ENCODE data around the gene GPR78.

Gene GPR78

DNA sequence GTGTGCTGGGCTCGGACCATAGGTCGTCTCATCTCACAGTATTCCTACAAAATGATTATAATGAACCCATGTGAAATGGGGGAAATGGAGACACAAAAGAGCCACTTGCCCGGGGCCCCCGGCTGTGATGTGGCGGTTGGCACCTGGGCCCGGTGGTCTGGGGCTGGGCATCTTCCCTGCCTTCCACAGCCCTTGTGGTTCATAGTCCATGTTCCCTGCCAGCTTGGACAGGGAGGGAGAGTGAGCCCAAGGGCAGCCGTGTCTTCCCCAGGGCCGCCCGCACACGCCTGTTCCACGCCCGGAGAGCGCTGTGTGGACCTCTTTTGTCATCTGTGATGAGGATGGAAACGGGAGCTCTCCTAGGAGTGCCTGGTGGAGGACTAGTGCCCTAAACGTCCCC is 17.6 kb downstream of the GPR78 start (continued):
- TF ChIP-seq, protein P1, sequence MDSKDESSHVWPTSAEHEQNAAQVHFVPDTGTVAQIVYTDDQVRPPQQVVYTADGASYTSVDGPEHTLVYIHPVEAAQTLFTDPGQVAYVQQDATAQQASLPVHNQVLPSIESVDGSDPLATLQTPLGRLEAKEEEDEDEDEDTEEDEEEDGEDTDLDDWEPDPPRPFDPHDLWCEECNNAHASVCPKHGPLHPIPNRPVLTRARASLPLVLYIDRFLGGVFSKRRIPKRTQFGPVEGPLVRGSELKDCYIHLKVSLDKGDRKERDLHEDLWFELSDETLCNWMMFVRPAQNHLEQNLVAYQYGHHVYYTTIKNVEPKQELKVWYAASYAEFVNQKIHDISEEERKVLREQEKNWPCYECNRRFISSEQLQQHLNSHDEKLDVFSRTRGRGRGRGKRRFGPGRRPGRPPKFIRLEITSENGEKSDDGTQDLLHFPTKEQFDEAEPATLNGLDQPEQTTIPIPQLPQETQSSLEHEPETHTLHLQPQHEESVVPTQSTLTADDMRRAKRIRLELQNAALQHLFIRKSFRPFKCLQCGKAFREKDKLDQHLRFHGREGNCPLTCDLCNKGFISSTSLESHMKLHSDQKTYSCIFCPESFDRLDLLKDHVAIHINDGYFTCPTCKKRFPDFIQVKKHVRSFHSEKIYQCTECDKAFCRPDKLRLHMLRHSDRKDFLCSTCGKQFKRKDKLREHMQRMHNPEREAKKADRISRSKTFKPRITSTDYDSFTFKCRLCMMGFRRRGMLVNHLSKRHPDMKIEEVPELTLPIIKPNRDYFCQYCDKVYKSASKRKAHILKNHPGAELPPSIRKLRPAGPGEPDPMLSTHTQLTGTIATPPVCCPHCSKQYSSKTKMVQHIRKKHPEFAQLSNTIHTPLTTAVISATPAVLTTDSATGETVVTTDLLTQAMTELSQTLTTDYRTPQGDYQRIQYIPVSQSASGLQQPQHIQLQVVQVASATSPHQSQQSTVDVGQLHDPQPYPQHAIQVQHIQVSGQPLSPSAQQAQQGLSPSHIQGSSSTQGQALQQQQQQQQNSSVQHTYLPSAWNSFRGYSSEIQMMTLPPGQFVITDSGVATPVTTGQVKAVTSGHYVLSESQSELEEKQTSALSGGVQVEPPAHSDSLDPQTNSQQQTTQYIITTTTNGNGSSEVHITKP (tag by site-specific recombination; IDR thresholded peaks at IDR 0.05): no peak
- TF ChIP-seq SALL2 (tag by site-specific recombination; IDR thresholded peaks at IDR 0.05; ENCODE audit: borderline replicate concordance): no peak

GRCh38 chr4:8598391-8599090 is 18.3 kb downstream of the GPR78 start:
- CTCF ChIA-PET: interaction anchor here (0.7 to 1.3 kb wide), 2 partner anchors 9 to 21 kb away, joined by 3 read pairs; no protein-coding TSS in a partner anchor
- Histone ChIP-seq H3K4me1 (ENCODE audit: control insufficient read depth, insufficient read depth, low read length) (no peaks in the 10 kb centered on the region), H3K9me3 (ENCODE audit: control insufficient read depth, insufficient read depth, low read depth, low read length) (no peaks in the 10 kb centered on the region), H3K4me3 (ENCODE audit: low read depth, low read length) (no peak overlapping the region), H3K36me3 (ENCODE audit: control insufficient read depth in 2 of 2, insufficient read depth in 1 of 2, low read length in 2 of 2) (no peaks in the 10 kb centered on the region), H3K27ac (ENCODE audit: extremely low read depth, low read depth, low read length) (no peak overlapping the region)
- POLR2A ChIA-PET: no interaction called here
- no peak for TF ChIP-seq WT1 (tag by site-specific recombination; IDR thresholded peaks at IDR 0.05)
- TF ChIP-seq ZNF626 (tag by site-specific recombination; IDR thresholded peaks at IDR 0.05): no peak
- TF ChIP-seq, protein P2, sequence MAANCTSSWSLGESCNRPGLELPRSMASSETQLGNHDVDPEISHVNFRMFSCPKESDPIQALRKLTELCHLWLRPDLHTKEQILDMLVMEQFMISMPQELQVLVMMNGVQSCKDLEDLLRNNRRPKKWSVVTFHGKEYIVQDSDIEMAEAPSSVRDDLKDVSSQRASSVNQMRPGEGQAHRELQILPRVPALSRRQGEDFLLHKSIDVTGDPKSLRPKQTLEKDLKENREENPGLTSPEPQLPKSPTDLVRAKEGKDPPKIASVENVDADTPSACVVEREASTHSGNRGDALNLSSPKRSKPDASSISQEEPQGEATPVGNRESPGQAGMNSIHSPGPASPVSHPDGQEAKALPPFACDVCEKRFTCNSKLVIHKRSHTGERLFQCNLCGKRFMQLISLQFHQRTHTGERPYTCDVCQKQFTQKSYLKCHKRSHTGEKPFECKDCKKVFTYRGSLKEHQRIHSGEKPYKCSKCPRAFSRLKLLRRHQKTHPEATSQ (tag by site-specific recombination; IDR thresholded peaks at IDR 0.05): no peak
- no peak for TF ChIP-seq ZNF529 (tag by site-specific recombination; IDR thresholded peaks at IDR 0.05; ENCODE audit: insufficient replicate concordance)
- no peak for TF ChIP-seq KLF9 (tag by site-specific recombination; IDR thresholded peaks at IDR 0.05; ENCODE audit: low read depth)
- no peak for TF ChIP-seq ZNF768 (tag by site-specific recombination; IDR thresholded peaks at IDR 0.05)
- TF ChIP-seq TCF7L2 (IDR thresholded peaks at IDR 0.05; ENCODE audit: borderline replicate concordance, low read depth, low read length): no peak
- no peak for TF ChIP-seq ZNF501 (tag by site-specific recombination; IDR thresholded peaks at IDR 0.05)
- no peak for TF ChIP-seq SETDB1 (IDR thresholded peaks at IDR 0.05; ENCODE audit: insufficient read length, low read length)

DNA sequence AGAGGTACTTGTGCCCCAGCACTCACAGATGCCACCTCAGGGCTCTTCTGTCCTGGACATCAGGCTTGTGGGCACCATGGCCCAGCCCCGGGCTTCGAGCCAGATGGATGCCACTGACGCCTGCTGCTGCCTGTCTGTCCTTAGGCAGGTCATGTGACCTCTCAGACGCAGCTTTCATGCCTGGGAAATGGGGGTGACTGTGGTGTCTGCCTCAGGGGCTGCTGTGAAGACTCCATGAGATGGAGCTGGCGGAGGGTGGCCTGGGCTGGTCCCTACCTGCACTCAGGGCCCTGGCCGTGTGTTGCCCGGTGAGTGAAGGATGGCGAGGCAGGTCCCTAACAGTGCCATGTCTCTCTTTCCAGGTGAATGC is 18.9 kb downstream of the GPR78 start:
- Histone ChIP-seq H3K27ac (ENCODE audit: extremely low read depth, low read depth, low read length) (no peak overlapping the region), H3K4me1 (ENCODE audit: control insufficient read depth, insufficient read depth, low read length) (no peaks in the 10 kb centered on the region), H3K4me3 (ENCODE audit: low read depth, low read length) (no peak overlapping the region), H3K36me3 (ENCODE audit: control insufficient read depth in 2 of 2, insufficient read depth in 1 of 2, low read length in 2 of 2) (no peaks in the 10 kb centered on the region), H3K9me3 (ENCODE audit: control insufficient read depth, insufficient read depth, low read depth, low read length) (no peaks in the 10 kb centered on the region)
- no peak for TF ChIP-seq HOXA7 (CRISPR knock-in tag; IDR thresholded peaks at IDR 0.05; ENCODE audit: borderline replicate concordance)
- TF ChIP-seq ZIC2 (tag by site-specific recombination; IDR thresholded peaks at IDR 0.05): no peak
- TF ChIP-seq TRIM28 (IDR thresholded peaks at IDR 0.05; ENCODE audit: borderline replicate concordance, low read length): no peak
- TF ChIP-seq ZNF140 (tag by site-specific recombination; IDR thresholded peaks at IDR 0.05): no peak
- TF ChIP-seq BCL11A (tag by site-specific recombination; IDR thresholded peaks at IDR 0.05; ENCODE audit: low read depth): no peak
- TF ChIP-seq ZNF776 (tag by site-specific recombination; IDR thresholded peaks at IDR 0.05; ENCODE audit: borderline replicate concordance): no peak
- no peak for TF ChIP-seq ZBTB26 (tag by site-specific recombination; optimal IDR thresholded peaks at IDR 0.05)
- TF ChIP-seq ZNF596 (tag by site-specific recombination; IDR thresholded peaks at IDR 0.05): no peak
- TF ChIP-seq ZNF629 (tag by site-specific recombination; IDR thresholded peaks at IDR 0.05): no peak
- TF ChIP-seq ZNF10 (tag by site-specific recombination; IDR thresholded peaks at IDR 0.05): no peak
- no peak for TF ChIP-seq SALL2 (tag by site-specific recombination; IDR thresholded peaks at IDR 0.05; ENCODE audit: borderline replicate concordance)
- TF ChIP-seq ZNF654 (tag by site-specific recombination; IDR thresholded peaks at IDR 0.05; ENCODE audit: low read depth): no peak
- ChIA-PET POLR2A (no interaction called here), CTCF (interaction anchor here (0.7 to 1.3 kb wide), 2 partner anchors 8 to 21 kb away, joined by 3 read pairs; no protein-coding TSS in a partner anchor)

All from HEK293 (cell line).